Hypothalamus (tissue), 51 donors: Measurements from ENCODE around the gene LMF2.

Experiments
- DNase-seq, 51 donors: peaks; one replicate each; lab custom pipeline; 2025; lab: John Stamatoyannopoulos, UW

Gene LMF2

GRCh38 chr22:50483977-50484853 is 23.3 kb downstream of the LMF2 start:
- no peak for DNase-seq

GRCh38 chr22:50483556-50483955 is 23.9 kb downstream of the LMF2 start:
- no peak for DNase-seq

- no peak for DNase-seq
These were observed 24.4 kb downstream of the LMF2 start for GRCh38 chr22:50483106-50483505.

GRCh38 chr22:50482107-50483074 is 25.1 kb downstream of the LMF2 start:
- DNase-seq, result no peak

- DNase-seq, result no peak
These were observed 25.9 kb downstream of the LMF2 start, which contains the start of gene ADM2 for GRCh38 chr22:50481440-50482106. TSS of gene ADM2 (plus strand) at chr22:50481543. CDS start at chr22:50481848, 305 bp downstream.

GRCh38 chr22:50481045-50481439 is 26.5 kb downstream of the LMF2 start:
- DNase-seq, result no peak

GRCh38 chr22:50479721-50480120 is 27.8 kb downstream of the LMF2 start:
- no peak for DNase-seq

- no peak for DNase-seq
These were observed 29.6 kb downstream of the LMF2 start for GRCh38 chr22:50477923-50478322.

- DNase-seq, result no peak
These were observed 30.6 kb downstream of the LMF2 start for GRCh38 chr22:50476868-50477267.

GRCh38 chr22:50475652-50476002 is 31.9 kb downstream of the LMF2 start:
- DNase-seq, result no peak

GRCh38 chr22:50474710-50475651 is 32.5 kb downstream of the LMF2 start, which contains the start of gene SBF1:
TSS of gene SBF1 (minus strand) at chr22:50475035. CDS start at chr22:50474840, 195 bp downstream.
- peak; percentile 24 to 95 (median 85) for DNase-seq

GRCh38 chr22:50473855-50474671 is 33.4 kb downstream of the LMF2 start:
- DNase-seq, result peak in 15 of 51 donors; percentile 6 to 44 (median 25)

GRCh38 chr22:50473088-50473487 is 34.4 kb downstream of the LMF2 start:
- DNase-seq, result no peak

- no peak for DNase-seq
These were observed 35.5 kb downstream of the LMF2 start for GRCh38 chr22:50471962-50472361.

GRCh38 chr22:50471197-50471847 is 36.2 kb downstream of the LMF2 start:
- DNase-seq, result peak in 34 of 51 donors; percentile 14 to 80 (median 48)

GRCh38 chr22:50470491-50470890 is 37.0 kb downstream of the LMF2 start:
- DNase-seq, result no peak

- peak in 3 of 51 donors; percentile 4 to 15 (median 5) for DNase-seq
These were observed 37.9 kb downstream of the LMF2 start for GRCh38 chr22:50469377-50470305.
